Body of pancreas (tissue), 4 donors: ENCODE measurements around the gene UBE2E3.

Experiments
- CTCF ChIP-seq, 7 experiments: fragments of 450-650 bp in 4 of 7; fragments of 200-600 bp in 3 of 7; sonication (generic) in 3 of 7; IDR thresholded peaks; one replicate each; pipeline ENCODE4 v1.5.1; 2016 to 2019; ENCODE audit warnings: antibody characterized with exemption in 7 of 7
- POLR2A ChIP-seq, 3 donors: fragments of 450-650 bp; IDR thresholded peaks; one replicate each; pipeline ENCODE4 v1.6.1; 2016; ENCODE audit warnings: antibody characterized with exemption in 3 of 3, mild to moderate bottlenecking in 2 of 3

- TF ChIP-seq CTCF (IDR thresholded peaks at IDR 0.05) (no peak), POLR2A (IDR thresholded peaks at IDR 0.05) (no peak)
Measured at GRCh38 chr2:180943275-180943674, 37.1 kb upstream of the UBE2E3 start.
